PC-3 (cell line): ENCODE data around the gene MLST8. TPM values are rescaled to one million over a fixed set of nuclear protein-coding genes. Genes with fewer than 3 reads are reported as not detected.

Source experiments
- ATAC-seq: fragments of 200-7000 bp; cut with Tn5 transposase; 2 replicates; pipeline ENCODE4 v1.9.1; 2020; ENCODE audit warnings: mild to moderate bottlenecking, moderate library complexity
- BruUV-seq: library from RNA; stranded (reverse); fragments of 400-500 nt; replicated peaks from 2 replicates; lab custom pipeline; 2021; lab: Mats Ljungman, UMichigan
- CTCF ChIA-PET: fragments of 300-600 bp; sonication (Branson Sonifier 250); formaldehyde crosslinking; loops from one replicate; lab custom pipeline; 2022; ENCODE audit warnings: antibody characterized with exemption; lab: Charles Lee
- POLR2A ChIA-PET: fragments of 300-600 bp; sonication (Branson Sonifier 250); formaldehyde crosslinking; loops from one replicate; lab custom pipeline; 2022; ENCODE audit warnings: antibody characterized with exemption; ENCODE audit not compliant: unreplicated experiment; lab: Charles Lee
- DNase-seq: peaks from one replicate; pipeline ENCODE4 v3.0.0-alpha.2; 2015
- H2AFZ ChIP-seq: fragments of 300-600 bp; sonication (generic); 2 replicates; pipeline ENCODE4 v1.6.0; 2016; ENCODE audit warnings: antibody characterized with exemption, low read length
- H3F3A ChIP-seq: fragments of 300-600 bp; sonication (generic); one replicate; pipeline ENCODE4 v1.6.0; 2017; ENCODE audit warnings: antibody characterized with exemption, low read length, control low read depth, mild to moderate bottlenecking; ENCODE audit not compliant: unreplicated experiment
- H3K27ac ChIP-seq: fragments of 300-600 bp; sonication (generic); 2 replicates; pipeline ENCODE4 v1.5.1; 2016; ENCODE audit warnings: mild to moderate bottlenecking, low read length
- H3K27me3 ChIP-seq: fragments of 300-600 bp; sonication (generic); 2 replicates; pipeline ENCODE4 v1.6.1; 2016; ENCODE audit warnings: low read length, mixed read lengths
- H3K36me3 ChIP-seq: fragments of 300-600 bp; sonication (generic); 2 replicates; pipeline ENCODE4 v1.6.1; 2016; ENCODE audit warnings: low read depth, mixed run types, low read length, mixed read lengths
- H3K4me1 ChIP-seq: fragments of 300-600 bp; sonication (generic); 2 replicates; pipeline ENCODE4 v1.5.1; 2016; ENCODE audit warnings: low read length; ENCODE audit not compliant: insufficient read depth
- H3K4me2 ChIP-seq: fragments of 300-600 bp; sonication (generic); 2 replicates; pipeline ENCODE4 v1.6.0; 2016; ENCODE audit warnings: low read length
- H3K4me3 ChIP-seq: fragments of 300-600 bp; sonication (generic); 2 replicates; pipeline ENCODE4 v1.5.1; 2016; ENCODE audit warnings: mild to moderate bottlenecking, low read length, mixed read lengths
- H3K79me2 ChIP-seq: fragments of 300-600 bp; sonication (generic); 2 replicates; pipeline ENCODE4 v1.6.1; 2017; ENCODE audit warnings: low read length, mixed read lengths
- H3K9ac ChIP-seq: fragments of 300-600 bp; sonication (generic); 2 replicates; pipeline ENCODE4 v1.6.0; 2016; ENCODE audit warnings: mild to moderate bottlenecking, low read length
- H3K9me2 ChIP-seq: fragments of 300-600 bp; sonication (generic); replicated peaks from 2 replicates; pipeline ENCODE4 v1.6.1; 2016; ENCODE audit warnings: mixed run types, low read length, mixed read lengths
- H3K9me3 ChIP-seq: fragments of 300-600 bp; sonication (generic); 2 replicates; pipeline ENCODE4 v1.6.1; 2016; ENCODE audit warnings: low read length, mixed read lengths
- H4K20me1 ChIP-seq: fragments of 300-600 bp; sonication (generic); 2 replicates; pipeline ENCODE4 v1.6.1; 2016; ENCODE audit warnings: low read length, mixed read lengths
- CTCF ChIP-seq: fragments of 300-600 bp; sonication (generic); conservative IDR thresholded peaks from 2 replicates; pipeline ENCODE4 v1.5.1; 2017; ENCODE audit warnings: antibody characterized with exemption, low read depth, mild to moderate bottlenecking, low read length
- EZH2 ChIP-seq: fragments of 300-600 bp; sonication (generic); IDR thresholded peaks from one replicate; pipeline ENCODE4 v1.6.1; 2017; ENCODE audit warnings: antibody characterized with exemption, mild to moderate bottlenecking, low read length; ENCODE audit not compliant: unreplicated experiment
- EZH2phosphoT487 ChIP-seq: fragments of 300-600 bp; sonication (generic); IDR thresholded peaks from 2 replicates; pipeline ENCODE4 v1.6.1; 2018; ENCODE audit warnings: mild to moderate bottlenecking, antibody characterized with exemption, low read length, borderline replicate concordance
- intact Hi-C: fragments of 100-400 bp; cut with micrococcal nuclease; formaldehyde crosslinking; loops from 2 replicates; pipeline ENCODE4 v1.9.0; 2023
- total RNA-seq: library from RNA; depleted of rRNA; stranded (reverse); fragments of >200 nt; gene quantifications from 2 replicates; pipeline ENCODE4 v1.2.3, GENCODE V29; 2014

MLST8 gene
- total RNA-seq, 1 experiment from 2014 or later: 63.3 TPM

GRCh38 chr16:2252806-2253148 is 47.5 kb downstream of the MLST8 start:
- H3F3A ChIP-seq: peaks cover 4% of the 10 kb centered on the region
- intact Hi-C loops: no loop called here
- TF ChIP-seq EZH2phosphoT487: no peak
- no peak for TF ChIP-seq CTCF
- TF ChIP-seq EZH2: no peak

GRCh38 chr16:2253293-2253692 is 48.0 kb downstream of the MLST8 start:
- no peak for DNase-seq
- Histone ChIP-seq H3K36me3 (peaks cover 23% of the 10 kb centered on the region), H3K27ac (no peak overlapping the region), H3K4me3 (no peak overlapping the region), H3K4me1 (peaks cover 9% of the 10 kb centered on the region), H3K27me3 (no peaks in the 10 kb centered on the region), H3K9ac (no peak overlapping the region), H4K20me1 (0 out of 2 replicates have a peak, but pooled peaks cover 8% of the 10 kb centered on the region), H3K9me3 (no peaks in the 10 kb centered on the region), H3K4me2 (no peak overlapping the region), H2AFZ (no peak overlapping the region), H3K9me2 (no peaks in the 10 kb centered on the region), H3K79me2 (peaks cover 25% of the 10 kb centered on the region), H3F3A (peaks cover 4% of the 10 kb centered on the region)
- intact Hi-C loops: no loop called here
- no peak for TF ChIP-seq CTCF
- TF ChIP-seq EZH2: no peak
- no peak for TF ChIP-seq EZH2phosphoT487
- ATAC-seq: no peak
- ChIA-PET POLR2A (no interaction called here), CTCF (no interaction called here)
- BruUV-seq: TSS peak; percentile 21

More at GRCh38 chr16:2252806-2253148, 47.5 kb downstream of the MLST8 start:
- no peak overlapping the region for H3K4me2 ChIP-seq
- H3K4me3 ChIP-seq: no peak overlapping the region
- H3K9me3 ChIP-seq: no peaks in the 10 kb centered on the region
- 0 out of 2 replicates have a peak, but pooled peaks cover 4% of the 10 kb centered on the region for H4K20me1 ChIP-seq
- H3K27me3 ChIP-seq: no peaks in the 10 kb centered on the region
- peaks cover 18% of the 10 kb centered on the region for H3K36me3 ChIP-seq
- DNase-seq (no peak), ATAC-seq (no peak)
- CTCF ChIA-PET: no interaction called here
- no peak overlapping the region for H3K9ac ChIP-seq
- BruUV-seq: no TSS peak
- H2AFZ ChIP-seq: no peak overlapping the region
- H3K4me1 ChIP-seq: peaks cover 9% of the 10 kb centered on the region
- no peaks in the 10 kb centered on the region for H3K9me2 ChIP-seq
- POLR2A ChIA-PET: interaction anchor here (1.4 kb wide), 1 partner anchor 38 kb away, joined by 7 read pairs; the partner anchor contains the start of gene PGP
- peaks cover 26% of the 10 kb centered on the region for H3K79me2 ChIP-seq
- 0 out of 2 replicates have a peak overlapping the region, but pooled peaks have one; percentile 67 for H3K27ac ChIP-seq

- BruUV-seq: no TSS peak
- TF ChIP-seq EZH2phosphoT487 (no peak), EZH2 (no peak)
- Histone ChIP-seq H3F3A (peaks cover 4% of the 10 kb centered on the region), H2AFZ (no peak overlapping the region), H3K27me3 (no peaks in the 10 kb centered on the region), H3K9me3 (no peaks in the 10 kb centered on the region), H4K20me1 (0 out of 2 replicates have a peak, but pooled peaks cover 8% of the 10 kb centered on the region), H3K27ac (no peak overlapping the region), H3K9ac (no peak overlapping the region), H3K79me2 (peaks cover 11% of the 10 kb centered on the region; the same call in 1 of the 2 replicates), H3K4me3 (no peak overlapping the region), H3K36me3 (peaks cover 41% of the 10 kb centered on the region), H3K9me2 (no peaks in the 10 kb centered on the region), H3K4me1 (peaks cover 8% of the 10 kb centered on the region), H3K4me2 (no peak overlapping the region)
- intact Hi-C loops: no loop called here
- POLR2A ChIA-PET: no interaction called here
- CTCF ChIA-PET: no interaction called here
- DNase-seq (no peak), ATAC-seq (no peak)
Measured at GRCh38 chr16:2256531-2257140, 51.4 kb downstream of the MLST8 start.
